Measurements from ENCODE around the gene EIF4B. TPM values are rescaled to one million over a fixed set of nuclear protein-coding genes. Genes with fewer than 3 reads are reported as not detected.

The EIF4B gene
- total and polyA plus RNA-seq, 2 of the 8 experiments (the other 6 are each of a cell fraction or from before 2014, with no cell fraction given) = 269 to 816 TPM

DNA sequence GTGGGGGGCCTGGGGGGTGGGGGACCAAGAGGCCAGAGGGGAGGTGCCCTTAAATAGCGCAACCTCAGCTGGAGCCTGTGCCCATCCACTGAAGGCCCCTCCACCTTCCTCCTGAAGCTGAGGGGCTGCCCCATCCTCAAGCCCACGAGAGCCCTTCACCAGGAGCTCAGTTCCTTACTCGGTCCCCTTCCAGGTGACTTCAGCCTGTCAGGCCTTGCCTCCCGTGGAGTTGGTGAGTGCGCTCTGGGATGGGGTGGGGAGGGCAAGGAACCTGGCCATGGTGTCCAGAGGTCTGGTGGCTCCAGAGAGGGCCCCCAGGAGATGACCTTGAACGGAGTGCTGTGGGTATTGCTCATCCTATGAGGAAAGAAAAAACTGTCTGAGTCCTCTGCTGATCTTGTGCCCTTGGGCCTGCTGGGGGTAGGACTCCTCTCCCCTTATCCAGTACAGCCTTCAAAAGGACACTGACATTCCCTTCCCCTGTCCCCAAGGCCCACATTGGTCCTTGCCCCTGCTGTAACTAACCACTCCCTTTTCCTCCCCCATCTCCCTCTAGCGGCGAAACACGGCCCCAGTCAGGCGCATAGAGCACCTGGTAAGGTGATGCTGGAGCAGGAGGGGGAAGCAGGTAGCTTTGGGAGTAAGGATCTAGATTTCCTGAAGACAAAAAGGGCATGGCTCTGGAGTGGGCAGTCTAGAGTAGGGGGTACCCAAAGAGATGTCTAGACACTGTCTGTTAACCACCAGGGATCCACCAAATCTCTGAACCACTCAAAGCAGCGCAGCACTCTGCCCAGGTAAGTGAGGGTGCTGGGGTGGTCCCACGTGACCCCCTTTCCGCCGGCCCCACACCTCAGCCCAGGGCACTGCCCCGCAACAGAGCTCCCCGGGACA lies 47.2 kb downstream of the EIF4B start:
- Histone ChIP-seq H2BK120ac (replicated peaks; ENCODE audit: low read depth, low read length) (no peak overlapping the region), H3K23ac (ENCODE audit: insufficient read length) (no peak overlapping the region), H3K79me2 (ENCODE audit: control insufficient read depth in 1 of 2, insufficient read depth in 2 of 2, low read length in 2 of 2) (no peaks in the 10 kb centered on the region), H4K20me1 (replicated peaks in 1 of 2; ENCODE audit: control insufficient read depth in 1 of 2, insufficient read depth in 2 of 2, low read length in 2 of 2) (peaks cover 12 to 18% of the 10 kb centered on the region in 2 experiments), H3K27me3 (replicated peaks in 1 of 4; ENCODE audit: control insufficient read depth in 3 of 4, extremely low read depth in 1 of 4, insufficient read depth in 3 of 4, low read length in 3 of 4) (peaks cover 0 to 11% (median 3%) of the 10 kb centered on the region in 4 experiments; a peak in 4 of 7 replicates), H2AFZ (ENCODE audit: low read length) (no peak overlapping the region), H4K5ac (ENCODE audit: insufficient read length, low read depth, low read length) (no peak overlapping the region), H3K27ac (ENCODE audit: low read depth, low read length) (peak overlapping the region; percentile 75; the same call in 1 of the 2 replicates), H3K14ac (ENCODE audit: insufficient read length) (no peak overlapping the region), H3K56ac (replicated peaks; ENCODE audit: insufficient read length, low read depth, low read length) (no peak overlapping the region), H4K8ac (ENCODE audit: extremely low read depth, insufficient read depth, low read length) (no peak overlapping the region), H3K79me1 (ENCODE audit: low read depth, low read length) (peaks cover 10% of the 10 kb centered on the region; the same call in 1 of the 2 replicates), H2BK20ac (ENCODE audit: low read length) (no peak overlapping the region), H3K4ac (replicated peaks; ENCODE audit: insufficient read length, low read depth, low read length) (no peak overlapping the region), H2BK12ac (ENCODE audit: low read depth, low read length) (peak overlapping the region; percentile 20; the same call in 1 of the 2 replicates), H3K4me3 (ENCODE audit: extremely low read depth in 1 of 4, insufficient read depth in 2 of 4, low read depth in 3 of 4, low read length in 4 of 4) (peak overlapping the region; percentile 82 to 86 (median 84)), H3K23me2 (ENCODE audit: low read depth, low read length) (peaks cover 15% of the 10 kb centered on the region), H3K9ac (replicated peaks in 1 of 4; ENCODE audit: extremely low read depth in 1 of 4, low read depth in 3 of 4, low read length in 3 of 4) (peak overlapping the region in 2 of 4 experiments; percentile 65 to 70; a peak in 2 of 7 replicates), H2BK5ac (ENCODE audit: low read depth, low read length) (peak overlapping the region; percentile 92; the same call in 1 of the 2 replicates), H3K4me1 (replicated peaks in 1 of 4; ENCODE audit: control insufficient read depth in 3 of 4, insufficient read depth in 4 of 4, low read length in 3 of 4) (peaks cover 12 to 38% (median 29%) of the 10 kb centered on the region in 4 experiments), H2BK15ac (ENCODE audit: low read length) (0 out of 2 replicates have a peak overlapping the region, but pooled peaks have one; percentile 67), H3K4me2 (ENCODE audit: insufficient read depth in 1 of 2, low read depth in 2 of 2, low read length in 2 of 2) (peak overlapping the region; percentile 64 to 78), H4K91ac (replicated peaks; ENCODE audit: insufficient read length, low read length) (no peak overlapping the region), H3K18ac (ENCODE audit: extremely low read depth, low read length) (no peak overlapping the region), H3K9me3 (ENCODE audit: insufficient read depth in 2 of 2, low read depth in 1 of 2, low read length in 1 of 2) (no peaks in the 10 kb centered on the region), H3K36me3 (ENCODE audit: control insufficient read depth in 2 of 4, insufficient read depth in 4 of 4, low read length in 3 of 4) (peaks cover 0 to 5% (median 0%) of the 10 kb centered on the region in 4 experiments; a peak in 1 of 8 replicates), H2AK5ac (ENCODE audit: low read depth, low read length) (no peak overlapping the region; the same call in 1 of the 2 replicates)
- POLR2A ChIA-PET (ENCODE audit: partially characterized antibody) = interaction anchor here (0.8 to 35.6 kb wide), 13 partner anchors 10 to 166 kb away, joined by 3 to 711 read pairs (median 3); partner anchors contain the start of genes EIF4B, IGFBP6, KRT8 and ZNF740
- WGBS, 2 experiments (ENCODE audit: extremely low coverage in 1 of 2, insufficient coverage in 1 of 2, insufficient read length in 1 of 2, insufficient replicate concordance in 2 of 2, low coverage in 1 of 2, low lambda C conversion rate in 2 of 2, missing lambda C conversion rate in 1 of 2) = 36% methylated on average over 11 of the region's 16 CpGs; no CpG with 5 or more reads in 1 of the 2 experiments
- peak; percentile 55 for FAIRE-seq
- CTCF ChIA-PET (ENCODE audit: partially characterized antibody) = interaction anchor here (0.6 to 15.7 kb wide), 34 partner anchors 9 to 651 kb away, joined by 3 to 258 read pairs (median 4); partner anchors contain the start of genes IGFBP6 and SOAT2
- DNase-seq (ENCODE audit: low read depth in 1 of 2, low spot score in 2 of 2) = peak in 1 of 2 experiments; percentile 91
- TF ChIP-seq TBP (IDR thresholded peaks at IDR 0.05; ENCODE audit: low read depth, low read length) = no peak
- TF ChIP-seq POLR2A (IDR thresholded peaks at IDR 0.05; ENCODE audit: control extremely low read depth in 1 of 2, low read depth in 2 of 2, low read length in 2 of 2) = no peak; a peak in 1 of 3 replicates
- no peak for TF ChIP-seq KDM4A (IDR thresholded peaks at IDR 0.05; ENCODE audit: low read depth, low read length, severe bottlenecking)
- TF ChIP-seq, protein P1, sequence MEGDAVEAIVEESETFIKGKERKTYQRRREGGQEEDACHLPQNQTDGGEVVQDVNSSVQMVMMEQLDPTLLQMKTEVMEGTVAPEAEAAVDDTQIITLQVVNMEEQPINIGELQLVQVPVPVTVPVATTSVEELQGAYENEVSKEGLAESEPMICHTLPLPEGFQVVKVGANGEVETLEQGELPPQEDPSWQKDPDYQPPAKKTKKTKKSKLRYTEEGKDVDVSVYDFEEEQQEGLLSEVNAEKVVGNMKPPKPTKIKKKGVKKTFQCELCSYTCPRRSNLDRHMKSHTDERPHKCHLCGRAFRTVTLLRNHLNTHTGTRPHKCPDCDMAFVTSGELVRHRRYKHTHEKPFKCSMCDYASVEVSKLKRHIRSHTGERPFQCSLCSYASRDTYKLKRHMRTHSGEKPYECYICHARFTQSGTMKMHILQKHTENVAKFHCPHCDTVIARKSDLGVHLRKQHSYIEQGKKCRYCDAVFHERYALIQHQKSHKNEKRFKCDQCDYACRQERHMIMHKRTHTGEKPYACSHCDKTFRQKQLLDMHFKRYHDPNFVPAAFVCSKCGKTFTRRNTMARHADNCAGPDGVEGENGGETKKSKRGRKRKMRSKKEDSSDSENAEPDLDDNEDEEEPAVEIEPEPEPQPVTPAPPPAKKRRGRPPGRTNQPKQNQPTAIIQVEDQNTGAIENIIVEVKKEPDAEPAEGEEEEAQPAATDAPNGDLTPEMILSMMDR (IDR thresholded peaks at IDR 0.05; ENCODE audit: control extremely low read depth in 1 of 3, insufficient read depth in 1 of 3, low read depth in 1 of 3, low read length in 3 of 3) = peak in 2 of 3 experiments; percentile 85 to 98; a peak in 3 of 4 replicates
- TF ChIP-seq, protein P2, sequence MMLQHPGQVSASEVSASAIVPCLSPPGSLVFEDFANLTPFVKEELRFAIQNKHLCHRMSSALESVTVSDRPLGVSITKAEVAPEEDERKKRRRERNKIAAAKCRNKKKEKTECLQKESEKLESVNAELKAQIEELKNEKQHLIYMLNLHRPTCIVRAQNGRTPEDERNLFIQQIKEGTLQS (IDR thresholded peaks at IDR 0.05; ENCODE audit: insufficient read depth, low read depth, low read length) = peak; percentile 28; the same call in 1 of the 2 replicates
- TF ChIP-seq RAD21 (IDR thresholded peaks at IDR 0.05 in 1 of 2, conservative IDR thresholded peaks at IDR 0.05 in 1 of 2; ENCODE audit: low read depth in 2 of 2, low read length in 2 of 2) = peak; percentile 26 to 50; a peak in 3 of 4 replicates
